Esophagus muscularis mucosa (tissue), 3 donors: Measurements from ENCODE around the gene GABPB2.

Experiments
- POLR2A ChIP-seq: fragments of 450-650 bp; IDR thresholded peaks from one replicate; pipeline ENCODE4 v1.6.1; 2017; ENCODE audit warnings: antibody characterized with exemption, moderate library complexity, mild to moderate bottlenecking, low read depth
- TF ChIP-seq, protein P1 (sequence below), 3 experiments: fragments of 200-600 bp in 2 of 3; fragments of 450-650 bp in 1 of 3; sonication (generic) in 2 of 3; IDR thresholded peaks; one replicate each; pipeline ENCODE4 v1.5.1; 2017 to 2019; ENCODE audit warnings: antibody characterized with exemption in 3 of 3, mild to moderate bottlenecking in 2 of 3, moderate library complexity in 1 of 3

DNA sequence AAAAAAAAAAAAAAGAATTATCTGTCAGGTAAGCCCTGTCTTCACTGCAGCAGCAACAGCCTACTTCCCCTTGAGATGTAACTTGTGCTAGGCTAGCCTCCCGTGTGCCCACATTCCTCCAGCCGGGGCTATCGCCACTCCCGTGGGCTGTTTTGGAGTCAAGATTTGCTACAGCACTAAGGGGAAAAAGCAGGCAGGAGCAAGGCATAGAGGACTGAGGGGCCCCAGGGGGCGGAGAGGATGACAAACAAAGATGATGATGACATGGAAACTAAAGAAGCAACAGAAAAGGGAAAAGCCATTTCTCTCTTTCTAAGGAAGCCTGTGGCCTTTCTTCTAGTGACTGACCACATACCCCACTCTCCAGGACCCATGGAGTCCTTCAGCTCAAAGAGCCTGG lies 87.8 kb downstream of the GABPB2 start:
- TF ChIP-seq, protein P1, sequence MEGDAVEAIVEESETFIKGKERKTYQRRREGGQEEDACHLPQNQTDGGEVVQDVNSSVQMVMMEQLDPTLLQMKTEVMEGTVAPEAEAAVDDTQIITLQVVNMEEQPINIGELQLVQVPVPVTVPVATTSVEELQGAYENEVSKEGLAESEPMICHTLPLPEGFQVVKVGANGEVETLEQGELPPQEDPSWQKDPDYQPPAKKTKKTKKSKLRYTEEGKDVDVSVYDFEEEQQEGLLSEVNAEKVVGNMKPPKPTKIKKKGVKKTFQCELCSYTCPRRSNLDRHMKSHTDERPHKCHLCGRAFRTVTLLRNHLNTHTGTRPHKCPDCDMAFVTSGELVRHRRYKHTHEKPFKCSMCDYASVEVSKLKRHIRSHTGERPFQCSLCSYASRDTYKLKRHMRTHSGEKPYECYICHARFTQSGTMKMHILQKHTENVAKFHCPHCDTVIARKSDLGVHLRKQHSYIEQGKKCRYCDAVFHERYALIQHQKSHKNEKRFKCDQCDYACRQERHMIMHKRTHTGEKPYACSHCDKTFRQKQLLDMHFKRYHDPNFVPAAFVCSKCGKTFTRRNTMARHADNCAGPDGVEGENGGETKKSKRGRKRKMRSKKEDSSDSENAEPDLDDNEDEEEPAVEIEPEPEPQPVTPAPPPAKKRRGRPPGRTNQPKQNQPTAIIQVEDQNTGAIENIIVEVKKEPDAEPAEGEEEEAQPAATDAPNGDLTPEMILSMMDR (IDR thresholded peaks at IDR 0.05): no peak
- no peak for TF ChIP-seq POLR2A
